ENCODE data around the gene HMGXB3. TPM values are rescaled to one million over a fixed set of nuclear protein-coding genes. Genes with fewer than 3 reads are reported as not detected.
A peak's percentile ranks its signal among the peaks of the same experiment; 100 is the strongest.

Gene HMGXB3
- total and polyA plus RNA-seq, 2 experiments from 2014 or later = 16.7 to 51.0 TPM

GRCh38 chr5:150069672-150070627, 69.4 kb downstream of the HMGXB3 start:
- H3K27ac ChIP-seq = no peak overlapping the region
- H3K9me3 ChIP-seq (ENCODE audit: low read depth) = no peaks in the 10 kb centered on the region
- TF ChIP-seq CTCF (IDR thresholded peaks at IDR 0.05; ENCODE audit: low read depth, low read length) = no peak
- no peaks in the 10 kb centered on the region for H3K27me3 ChIP-seq
- no peaks in the 10 kb centered on the region for H3K36me3 ChIP-seq
- peak in 1 of 2 donors; percentile 17 for DNase-seq (ENCODE audit: low read depth in 1 of 2, low spot score in 1 of 2)
- H3K4me3 ChIP-seq = no peak overlapping the region
- no peaks in the 10 kb centered on the region for H3K4me1 ChIP-seq (ENCODE audit: low read depth)

GRCh38 chr5:150070821-150071220, 70.3 kb downstream of the HMGXB3 start:
- no peak overlapping the region for H3K4me3 ChIP-seq
- no peak for TF ChIP-seq CTCF (IDR thresholded peaks at IDR 0.05; ENCODE audit: low read depth, low read length)
- H3K4me1 ChIP-seq (ENCODE audit: low read depth) = no peaks in the 10 kb centered on the region
- H3K9me3 ChIP-seq (ENCODE audit: low read depth) = no peaks in the 10 kb centered on the region
- no peaks in the 10 kb centered on the region for H3K27me3 ChIP-seq
- no peak overlapping the region for H3K27ac ChIP-seq
- no peaks in the 10 kb centered on the region for H3K36me3 ChIP-seq
- DNase-seq (ENCODE audit: low read depth in 1 of 2, low spot score in 1 of 2) = no peak

- no peak for DNase-seq (ENCODE audit: low read depth in 1 of 2, low spot score in 1 of 2)
- no peak for TF ChIP-seq CTCF (IDR thresholded peaks at IDR 0.05; ENCODE audit: low read depth, low read length)
- Histone ChIP-seq H3K4me1 (ENCODE audit: low read depth) (no peaks in the 10 kb centered on the region), H3K9me3 (ENCODE audit: low read depth) (no peaks in the 10 kb centered on the region), H3K36me3 (no peaks in the 10 kb centered on the region), H3K4me3 (no peak overlapping the region), H3K27ac (no peak overlapping the region), H3K27me3 (no peaks in the 10 kb centered on the region)
Measured at GRCh38 chr5:150073086-150073625, 72.6 kb downstream of the HMGXB3 start.

- no peak for TF ChIP-seq CTCF (IDR thresholded peaks at IDR 0.05; ENCODE audit: low read depth, low read length)
- no peaks in the 10 kb centered on the region for H3K4me1 ChIP-seq (ENCODE audit: low read depth)
- H3K36me3 ChIP-seq = no peaks in the 10 kb centered on the region
- DNase-seq (ENCODE audit: low read depth in 1 of 2, low spot score in 1 of 2) = no peak
- H3K27me3 ChIP-seq = no peaks in the 10 kb centered on the region
- H3K27ac ChIP-seq = no peak overlapping the region
- no peak overlapping the region for H3K4me3 ChIP-seq
- no peaks in the 10 kb centered on the region for H3K9me3 ChIP-seq (ENCODE audit: low read depth)
Measured at GRCh38 chr5:150073677-150074076, 73.1 kb downstream of the HMGXB3 start.

GRCh38 chr5:150075233-150075632, 74.7 kb downstream of the HMGXB3 start:
- Histone ChIP-seq H3K4me3 (no peak overlapping the region), H3K27ac (no peak overlapping the region), H3K9me3 (ENCODE audit: low read depth) (no peaks in the 10 kb centered on the region), H3K27me3 (no peaks in the 10 kb centered on the region), H3K36me3 (no peaks in the 10 kb centered on the region), H3K4me1 (ENCODE audit: low read depth) (no peaks in the 10 kb centered on the region)
- DNase-seq (ENCODE audit: low read depth in 1 of 2, low spot score in 1 of 2) = no peak
- TF ChIP-seq CTCF (IDR thresholded peaks at IDR 0.05; ENCODE audit: low read depth, low read length) = no peak
